HCT116 (cell line): ENCODE measurements around the gene GRK1. TPM values are rescaled to one million over a fixed set of nuclear protein-coding genes. Genes with fewer than 3 reads are reported as not detected.

Experiments
- ATAC-seq: fragments of 200-7000 bp; cut with Tn5 transposase; 2 replicates; pipeline ENCODE4 v1.9.1; 2020; ENCODE audit warnings: mild to moderate bottlenecking, moderate library complexity
- BruUV-seq: library from RNA; stranded (reverse); fragments of 400-500 nt; replicated peaks from 2 replicates; lab custom pipeline; 2021; lab: Mats Ljungman, UMichigan
- CTCF ChIA-PET: fragments of 300-600 bp; sonication (Branson Sonifier 250); formaldehyde crosslinking; loops from one replicate; lab custom pipeline; 2021; ENCODE audit warnings: antibody characterized with exemption; lab: Charles Lee
- POLR2A ChIA-PET: fragments of 300-600, 350-600 bp; sonication (Branson Sonifier 250); formaldehyde crosslinking; loops from one replicate; lab custom pipeline; 2021; ENCODE audit warnings: antibody characterized with exemption; lab: Charles Lee
- RAD21 ChIA-PET, 2 experiments: fragments of 300-600 bp; sonication (Branson Sonifier 250); formaldehyde crosslinking; loops; one replicate each; lab custom pipeline; 2023; ENCODE audit warnings: low total read pairs in 2 of 2; ENCODE audit not compliant: uncharacterized antibody in 2 of 2, unreplicated experiment in 2 of 2, low non-redundant PET in 1 of 2; lab: Charles Lee
- DNase-seq: peaks from one replicate; pipeline ENCODE4 v3.0.0-alpha.2; 2010; ENCODE audit warnings: low read depth, low spot score
- H2AFZ ChIP-seq: fragments of 200-600 bp; shearing (Covaris generic), sonication (generic); 2 replicates; pipeline ENCODE4 v1.6.1; 2017; ENCODE audit warnings: low read depth, mixed run types, mixed read lengths, antibody characterized with exemption, low read length; ENCODE audit not compliant: poor library complexity, severe bottlenecking
- H3K27ac ChIP-seq: 2 replicates; pipeline ENCODE4 v1.5.1; 2012; ENCODE audit warnings: low read depth, low read length
- H3K27me3 ChIP-seq: fragments of 200-600 bp; sonication (generic); 2 replicates; pipeline ENCODE4 v1.6.1; 2016; ENCODE audit warnings: mixed run types, low read length, mixed read lengths; ENCODE audit not compliant: insufficient read depth
- H3K36me3 ChIP-seq, 2 experiments: fragments of 200-500 bp in 1 of 2; fragments of 200-600 bp in 1 of 2; sonication (Bioruptor generic) in 1 of 2; sonication (generic) in 1 of 2; 2 replicates each; pipeline versions ENCODE4 v1.5.1 to v1.6.1; 2014 to 2016; ENCODE audit warnings: low read length in 2 of 2, inconsistent platforms in 1 of 2, mixed read lengths in 1 of 2, mixed run types in 1 of 2; ENCODE audit not compliant: insufficient read depth in 2 of 2, control insufficient read depth in 1 of 2
- H3K4me1 ChIP-seq, 2 experiments: fragments of 200-600 bp in 1 of 2; sonication (generic) in 1 of 2; 2 replicates each; pipeline versions ENCODE4 v1.5.1 to v1.6.1; 2012 to 2017; ENCODE audit warnings: low read length in 2 of 2, inconsistent platforms in 1 of 2, mild to moderate bottlenecking in 1 of 2, mixed read lengths in 1 of 2, mixed run types in 1 of 2, moderate library complexity in 1 of 2; ENCODE audit not compliant: insufficient read depth in 2 of 2, control insufficient read depth in 1 of 2
- H3K4me2 ChIP-seq: fragments of 200-600 bp; sonication (generic); 2 replicates; pipeline ENCODE4 v1.6.1; 2017; ENCODE audit warnings: mixed run types, low read length, mixed read lengths
- H3K4me3 ChIP-seq, 2 experiments: fragments of 200-600 bp in 1 of 2; sonication (generic) in 1 of 2; replicated peaks in 1 of 2; 2 replicates each; pipeline ENCODE4 v1.5.1; 2011 to 2016; ENCODE audit warnings: low read length in 2 of 2, control low read depth in 1 of 2, low read depth in 1 of 2, mild to moderate bottlenecking in 1 of 2, mixed read lengths in 1 of 2, mixed run types in 1 of 2
- H3K79me2 ChIP-seq: fragments of 200-600 bp; sonication (generic); 2 replicates; pipeline ENCODE4 v1.6.1; 2017; ENCODE audit warnings: mild to moderate bottlenecking, mixed run types, low read length, moderate library complexity, mixed read lengths; ENCODE audit not compliant: insufficient read depth
- H3K9ac ChIP-seq: fragments of 200-600 bp; sonication (generic); 2 replicates; pipeline ENCODE4 v1.6.1; 2016; ENCODE audit warnings: low read length, mixed read lengths
- H3K9me2 ChIP-seq: fragments of 200-600 bp; sonication (generic), shearing (Covaris generic); 2 replicates; pipeline ENCODE4 v1.6.1; 2017; ENCODE audit warnings: mixed run types, mild to moderate bottlenecking, moderate library complexity; ENCODE audit not compliant: insufficient read depth
- H3K9me3 ChIP-seq, 2 experiments: fragments of 200-500 bp in 1 of 2; fragments of 200-600 bp in 1 of 2; sonication (Bioruptor generic) in 1 of 2; sonication (generic) in 1 of 2; 2 replicates each; pipeline ENCODE4 v1.6.1; 2014 to 2017; ENCODE audit warnings: low read length in 2 of 2, mixed read lengths in 2 of 2, inconsistent platforms in 1 of 2, low read depth in 1 of 2, mild to moderate bottlenecking in 1 of 2, mixed run types in 1 of 2, moderate library complexity in 1 of 2; ENCODE audit not compliant: control insufficient read depth in 1 of 2, insufficient read depth in 1 of 2
- H4K20me1 ChIP-seq: fragments of 200-600 bp; sonication (generic), shearing (Covaris generic); 2 replicates; pipeline ENCODE4 v1.6.1; 2017; ENCODE audit warnings: mixed run types, mild to moderate bottlenecking, moderate library complexity; ENCODE audit not compliant: insufficient read depth
- CBX3 ChIP-seq: IDR thresholded peaks from 2 replicates; pipeline ENCODE4 v1.6.1; 2012; ENCODE audit warnings: low read depth
- CEBPB ChIP-seq: IDR thresholded peaks from 2 replicates; pipeline ENCODE4 v1.6.1; 2012; ENCODE audit warnings: low read depth
- ELF1 ChIP-seq: IDR thresholded peaks from 2 replicates; pipeline ENCODE4 v1.6.1; 2012; ENCODE audit warnings: low read depth, borderline replicate concordance
- EZH2phosphoT487 ChIP-seq: fragments of 200-600 bp; IDR thresholded peaks from 2 replicates; pipeline ENCODE4 v1.6.1; 2018; ENCODE audit warnings: antibody characterized with exemption, borderline replicate concordance
- JUND ChIP-seq: IDR thresholded peaks from 2 replicates; pipeline ENCODE4 v1.6.1; 2012
- POLR2A ChIP-seq: IDR thresholded peaks from 2 replicates; pipeline ENCODE4 v1.7.0; 2011; ENCODE audit warnings: borderline replicate concordance; ENCODE audit not compliant: insufficient read depth, insufficient read length; ENCODE audit errors: extremely low read depth
- SRF ChIP-seq: IDR thresholded peaks from 2 replicates; pipeline ENCODE4 v1.6.1; 2012; ENCODE audit warnings: low read depth
- TCF7L2 ChIP-seq: IDR thresholded peaks from 2 replicates; pipeline ENCODE4 v1.7.0; 2011; ENCODE audit warnings: borderline replicate concordance, inconsistent platforms; ENCODE audit not compliant: insufficient read depth, insufficient read length; ENCODE audit errors: extremely low read depth
- YY1 ChIP-seq: IDR thresholded peaks from 2 replicates; pipeline ENCODE4 v1.6.1; 2011; ENCODE audit warnings: low read length, low read depth, moderate library complexity, mild to moderate bottlenecking; ENCODE audit not compliant: insufficient replicate concordance; ENCODE audit errors: extremely low read depth
- ZNF274 ChIP-seq: fragments of 200-500 bp; sonication (Bioruptor generic); IDR thresholded peaks from 2 replicates; pipeline ENCODE4 v1.6.1; 2014; ENCODE audit warnings: mild to moderate bottlenecking, low read depth, low read length, inconsistent platforms
- intact Hi-C: fragments of 100-400 bp; cut with micrococcal nuclease; formaldehyde crosslinking; loops from 2 replicates; pipeline ENCODE4 v1.10.0; 2022
- total RNA-seq: library from RNA; stranded (reverse); gene quantifications from one replicate; pipeline ENCODE4 v1.2.1, GENCODE V29; 2021; ENCODE audit not compliant: unreplicated experiment
- TF ChIP-seq, protein P1 (sequence below): IDR thresholded peaks from 2 replicates; pipeline ENCODE4 v1.6.1; 2012; ENCODE audit warnings: low read depth
- TF ChIP-seq, protein P2 (sequence below): IDR thresholded peaks from 2 replicates; pipeline ENCODE4 v1.6.1; 2011; ENCODE audit warnings: mild to moderate bottlenecking, low read length, moderate library complexity; ENCODE audit not compliant: insufficient replicate concordance; ENCODE audit errors: extremely low read depth
- TF ChIP-seq, protein P3 (sequence below), 3 experiments: fragments of 200-600 bp in 1 of 3; sonication (generic) in 1 of 3; IDR thresholded peaks in 2 of 3; conservative IDR thresholded peaks in 1 of 3; 2 replicates each; pipeline ENCODE4 v1.5.1; 2012 to 2017; ENCODE audit warnings: low read depth in 2 of 3, low read length in 2 of 3, antibody characterized with exemption in 1 of 3, borderline replicate concordance in 1 of 3, control low read depth in 1 of 3, mild to moderate bottlenecking in 1 of 3, mixed read lengths in 1 of 3, mixed run types in 1 of 3, moderate library complexity in 1 of 3; ENCODE audit not compliant: insufficient read depth in 1 of 3
- TF ChIP-seq, protein P4 (sequence below): IDR thresholded peaks from 2 replicates; pipeline ENCODE4 v1.6.1; 2012

GRK1 gene
- total RNA-seq, 1 experiment from 2014 or later: not detected

DNA sequence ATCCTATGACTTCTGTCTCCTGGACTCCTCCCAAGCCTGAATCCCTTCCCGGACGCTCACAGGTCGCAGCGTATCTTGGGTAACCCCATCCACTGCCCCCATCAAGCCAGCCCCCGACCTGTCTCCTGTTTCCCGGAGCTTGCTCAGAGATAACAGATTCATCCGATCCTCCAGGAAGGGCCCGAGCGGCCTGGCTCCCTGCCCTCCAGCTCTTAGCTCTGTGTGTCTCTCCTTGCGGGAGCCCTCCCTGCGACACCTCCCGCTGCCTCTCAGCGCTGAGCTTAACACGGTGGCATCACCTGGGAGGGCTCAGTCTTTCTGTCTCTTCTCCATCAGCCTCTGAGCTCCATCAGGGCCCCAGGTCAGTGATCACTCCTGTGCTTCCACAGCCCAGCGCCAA lies 87.7 kb downstream of the GRK1 start:
- POLR2A ChIA-PET: no interaction called here
- DNase-seq: no peak
- H3K27me3 ChIP-seq: no peaks in the 10 kb centered on the region
- no peaks in the 10 kb centered on the region for H3K36me3 ChIP-seq
- H3K4me2 ChIP-seq: no peak overlapping the region
- peaks cover 3 to 14% of the 10 kb centered on the region in 2 experiments for H3K4me1 ChIP-seq
- peaks cover 0 to 8% of the 10 kb centered on the region in 2 experiments; a peak in 1 of 4 replicates for H3K9me3 ChIP-seq
- no peak overlapping the region for H2AFZ ChIP-seq
- CTCF ChIA-PET: no interaction called here
- no peak for TF ChIP-seq CEBPB
- TF ChIP-seq, protein P1, sequence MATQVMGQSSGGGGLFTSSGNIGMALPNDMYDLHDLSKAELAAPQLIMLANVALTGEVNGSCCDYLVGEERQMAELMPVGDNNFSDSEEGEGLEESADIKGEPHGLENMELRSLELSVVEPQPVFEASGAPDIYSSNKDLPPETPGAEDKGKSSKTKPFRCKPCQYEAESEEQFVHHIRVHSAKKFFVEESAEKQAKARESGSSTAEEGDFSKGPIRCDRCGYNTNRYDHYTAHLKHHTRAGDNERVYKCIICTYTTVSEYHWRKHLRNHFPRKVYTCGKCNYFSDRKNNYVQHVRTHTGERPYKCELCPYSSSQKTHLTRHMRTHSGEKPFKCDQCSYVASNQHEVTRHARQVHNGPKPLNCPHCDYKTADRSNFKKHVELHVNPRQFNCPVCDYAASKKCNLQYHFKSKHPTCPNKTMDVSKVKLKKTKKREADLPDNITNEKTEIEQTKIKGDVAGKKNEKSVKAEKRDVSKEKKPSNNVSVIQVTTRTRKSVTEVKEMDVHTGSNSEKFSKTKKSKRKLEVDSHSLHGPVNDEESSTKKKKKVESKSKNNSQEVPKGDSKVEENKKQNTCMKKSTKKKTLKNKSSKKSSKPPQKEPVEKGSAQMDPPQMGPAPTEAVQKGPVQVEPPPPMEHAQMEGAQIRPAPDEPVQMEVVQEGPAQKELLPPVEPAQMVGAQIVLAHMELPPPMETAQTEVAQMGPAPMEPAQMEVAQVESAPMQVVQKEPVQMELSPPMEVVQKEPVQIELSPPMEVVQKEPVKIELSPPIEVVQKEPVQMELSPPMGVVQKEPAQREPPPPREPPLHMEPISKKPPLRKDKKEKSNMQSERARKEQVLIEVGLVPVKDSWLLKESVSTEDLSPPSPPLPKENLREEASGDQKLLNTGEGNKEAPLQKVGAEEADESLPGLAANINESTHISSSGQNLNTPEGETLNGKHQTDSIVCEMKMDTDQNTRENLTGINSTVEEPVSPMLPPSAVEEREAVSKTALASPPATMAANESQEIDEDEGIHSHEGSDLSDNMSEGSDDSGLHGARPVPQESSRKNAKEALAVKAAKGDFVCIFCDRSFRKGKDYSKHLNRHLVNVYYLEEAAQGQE: no peak
- no peak for TF ChIP-seq POLR2A
- TF ChIP-seq CBX3: no peak
- no peak for TF ChIP-seq YY1
- TF ChIP-seq, protein P2, sequence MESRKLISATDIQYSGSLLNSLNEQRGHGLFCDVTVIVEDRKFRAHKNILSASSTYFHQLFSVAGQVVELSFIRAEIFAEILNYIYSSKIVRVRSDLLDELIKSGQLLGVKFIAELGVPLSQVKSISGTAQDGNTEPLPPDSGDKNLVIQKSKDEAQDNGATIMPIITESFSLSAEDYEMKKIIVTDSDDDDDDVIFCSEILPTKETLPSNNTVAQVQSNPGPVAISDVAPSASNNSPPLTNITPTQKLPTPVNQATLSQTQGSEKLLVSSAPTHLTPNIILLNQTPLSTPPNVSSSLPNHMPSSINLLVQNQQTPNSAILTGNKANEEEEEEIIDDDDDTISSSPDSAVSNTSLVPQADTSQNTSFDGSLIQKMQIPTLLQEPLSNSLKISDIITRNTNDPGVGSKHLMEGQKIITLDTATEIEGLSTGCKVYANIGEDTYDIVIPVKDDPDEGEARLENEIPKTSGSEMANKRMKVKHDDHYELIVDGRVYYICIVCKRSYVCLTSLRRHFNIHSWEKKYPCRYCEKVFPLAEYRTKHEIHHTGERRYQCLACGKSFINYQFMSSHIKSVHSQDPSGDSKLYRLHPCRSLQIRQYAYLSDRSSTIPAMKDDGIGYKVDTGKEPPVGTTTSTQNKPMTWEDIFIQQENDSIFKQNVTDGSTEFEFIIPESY: no peak
- TF ChIP-seq TCF7L2: no peak
- no peak for TF ChIP-seq SRF
- no peak for TF ChIP-seq ELF1
- no peak for TF ChIP-seq ZNF274
- no peak for TF ChIP-seq JUND
- TF ChIP-seq, protein P3, sequence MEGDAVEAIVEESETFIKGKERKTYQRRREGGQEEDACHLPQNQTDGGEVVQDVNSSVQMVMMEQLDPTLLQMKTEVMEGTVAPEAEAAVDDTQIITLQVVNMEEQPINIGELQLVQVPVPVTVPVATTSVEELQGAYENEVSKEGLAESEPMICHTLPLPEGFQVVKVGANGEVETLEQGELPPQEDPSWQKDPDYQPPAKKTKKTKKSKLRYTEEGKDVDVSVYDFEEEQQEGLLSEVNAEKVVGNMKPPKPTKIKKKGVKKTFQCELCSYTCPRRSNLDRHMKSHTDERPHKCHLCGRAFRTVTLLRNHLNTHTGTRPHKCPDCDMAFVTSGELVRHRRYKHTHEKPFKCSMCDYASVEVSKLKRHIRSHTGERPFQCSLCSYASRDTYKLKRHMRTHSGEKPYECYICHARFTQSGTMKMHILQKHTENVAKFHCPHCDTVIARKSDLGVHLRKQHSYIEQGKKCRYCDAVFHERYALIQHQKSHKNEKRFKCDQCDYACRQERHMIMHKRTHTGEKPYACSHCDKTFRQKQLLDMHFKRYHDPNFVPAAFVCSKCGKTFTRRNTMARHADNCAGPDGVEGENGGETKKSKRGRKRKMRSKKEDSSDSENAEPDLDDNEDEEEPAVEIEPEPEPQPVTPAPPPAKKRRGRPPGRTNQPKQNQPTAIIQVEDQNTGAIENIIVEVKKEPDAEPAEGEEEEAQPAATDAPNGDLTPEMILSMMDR (IDR thresholded peaks at IDR 0.05 in 2 of 3, conservative IDR thresholded peaks at IDR 0.05 in 1 of 3; ENCODE audit: borderline replicate concordance in 1 of 3, insufficient read depth in 1 of 3, low read depth in 2 of 3, low read length in 2 of 3): no peak
- TF ChIP-seq, protein P4, sequence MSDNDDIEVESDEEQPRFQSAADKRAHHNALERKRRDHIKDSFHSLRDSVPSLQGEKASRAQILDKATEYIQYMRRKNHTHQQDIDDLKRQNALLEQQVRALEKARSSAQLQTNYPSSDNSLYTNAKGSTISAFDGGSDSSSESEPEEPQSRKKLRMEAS: no peak
- TF ChIP-seq EZH2phosphoT487: no peak
- TF ChIP-seq, all 23 proteins: peak for 0
- ATAC-seq: no peak
- no peaks in the 10 kb centered on the region for H3K79me2 ChIP-seq
- no peak overlapping the region for H3K4me3 ChIP-seq
- H4K20me1 ChIP-seq: no peaks in the 10 kb centered on the region
- BruUV-seq: no TSS peak
- H3K9ac ChIP-seq: no peak overlapping the region
- H3K9me2 ChIP-seq: no peaks in the 10 kb centered on the region
- RAD21 ChIA-PET: no interaction called here
- intact Hi-C loops: no loop called here
- no peak overlapping the region for H3K27ac ChIP-seq
